Cerebellar nuclear complex (tissue), 1 donor: Measurements from ENCODE around the gene ZNF229.
"Not testable (repeated sequence)": the region's sequence is repeated elsewhere in the genome, so short reads cannot be mapped to it uniquely, and the experiment has no call there.

Experiments
- DNase-seq, 2 experiments: peaks; one replicate each; lab custom pipeline; 2025; lab: John Stamatoyannopoulos, UW

Gene ZNF229

GRCh38 chr19:44447916-44448674, at the start of gene ZNF229:
Gene ZNF229 (minus strand): TSS chr19:44448472. CDS start chr19:44442847, 5,625 bp downstream.
- peak in 1 of 2 experiments; percentile 57 for DNase-seq

GRCh38 chr19:44496711-44497110, 48.4 kb upstream of the ZNF229 start:
- no peak for DNase-seq

GRCh38 chr19:44476559-44477408, 28.5 kb upstream of the ZNF229 start:
- DNase-seq = no peak

GRCh38 chr19:44468730-44469129, 20.5 kb upstream of the ZNF229 start:
- not testable (repeated sequence) for DNase-seq

GRCh38 chr19:44462600-44463286, 14.5 kb upstream of the ZNF229 start:
- not testable (repeated sequence) for DNase-seq

- DNase-seq = not testable (repeated sequence)
Measured at GRCh38 chr19:44456016-44456415, 7.7 kb upstream of the ZNF229 start.

GRCh38 chr19:44455100-44455499, 6.8 kb upstream of the ZNF229 start:
- DNase-seq = no peak

GRCh38 chr19:44452367-44452766, 4.1 kb upstream of the ZNF229 start:
- no peak for DNase-seq

- DNase-seq = no peak
Measured at GRCh38 chr19:44451687-44452086, 3.4 kb upstream of the ZNF229 start.

GRCh38 chr19:44438441-44438840, 9.8 kb downstream of the ZNF229 start:
- DNase-seq = no peak

- no peak for DNase-seq
Measured at GRCh38 chr19:44435441-44435840, 12.8 kb downstream of the ZNF229 start.

- DNase-seq = no peak
Measured at GRCh38 chr19:44430956-44431355, 17.3 kb downstream of the ZNF229 start.

- not testable (repeated sequence) for DNase-seq
Measured at GRCh38 chr19:44415553-44415952, 32.7 kb downstream of the ZNF229 start.

GRCh38 chr19:44401139-44402115, 46.8 kb downstream of the ZNF229 start, which contains the start of gene ZNF285:
Gene ZNF285 (minus strand): TSS chr19:44401608. CDS start chr19:44397213, 4,395 bp downstream.
- no peak for DNase-seq

GRCh38 chr19:44389268-44389667, 59.0 kb downstream of the ZNF229 start:
- not testable (repeated sequence) for DNase-seq
